ENCODE results near the gene AP1M1.

AP1M1 gene

DNA sequence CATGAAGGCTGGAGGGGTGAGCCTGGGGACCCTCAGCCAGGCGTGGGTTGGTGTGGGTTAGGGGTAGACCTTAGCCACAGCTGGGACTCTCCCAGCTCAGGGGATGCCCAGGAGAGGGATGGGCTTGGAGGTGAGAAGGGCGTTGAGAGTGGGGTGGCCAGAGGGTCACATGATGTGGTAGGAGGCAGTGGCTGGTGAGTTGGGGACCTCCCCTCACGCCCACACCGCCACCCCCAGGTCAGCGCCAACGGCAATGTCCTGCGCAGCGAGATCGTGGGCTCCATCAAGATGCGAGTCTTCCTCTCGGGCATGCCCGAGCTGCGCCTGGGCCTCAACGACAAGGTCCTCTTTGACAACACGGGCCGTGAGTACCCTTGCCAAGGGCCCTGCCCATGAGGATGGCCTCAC, 28.5 kb downstream of the AP1M1 start:
- no peak for FAIRE-seq
- TF ChIP-seq TAF1 (IDR thresholded peaks at IDR 0.05; ENCODE audit: borderline replicate concordance, low read depth, low read length) (no peak), POLR2AphosphoS5 (IDR thresholded peaks at IDR 0.05; ENCODE audit: low read depth, low read length) (no peak), POLR2A (IDR thresholded peaks at IDR 0.05; ENCODE audit: low read depth, low read length) (no peak)

DNA sequence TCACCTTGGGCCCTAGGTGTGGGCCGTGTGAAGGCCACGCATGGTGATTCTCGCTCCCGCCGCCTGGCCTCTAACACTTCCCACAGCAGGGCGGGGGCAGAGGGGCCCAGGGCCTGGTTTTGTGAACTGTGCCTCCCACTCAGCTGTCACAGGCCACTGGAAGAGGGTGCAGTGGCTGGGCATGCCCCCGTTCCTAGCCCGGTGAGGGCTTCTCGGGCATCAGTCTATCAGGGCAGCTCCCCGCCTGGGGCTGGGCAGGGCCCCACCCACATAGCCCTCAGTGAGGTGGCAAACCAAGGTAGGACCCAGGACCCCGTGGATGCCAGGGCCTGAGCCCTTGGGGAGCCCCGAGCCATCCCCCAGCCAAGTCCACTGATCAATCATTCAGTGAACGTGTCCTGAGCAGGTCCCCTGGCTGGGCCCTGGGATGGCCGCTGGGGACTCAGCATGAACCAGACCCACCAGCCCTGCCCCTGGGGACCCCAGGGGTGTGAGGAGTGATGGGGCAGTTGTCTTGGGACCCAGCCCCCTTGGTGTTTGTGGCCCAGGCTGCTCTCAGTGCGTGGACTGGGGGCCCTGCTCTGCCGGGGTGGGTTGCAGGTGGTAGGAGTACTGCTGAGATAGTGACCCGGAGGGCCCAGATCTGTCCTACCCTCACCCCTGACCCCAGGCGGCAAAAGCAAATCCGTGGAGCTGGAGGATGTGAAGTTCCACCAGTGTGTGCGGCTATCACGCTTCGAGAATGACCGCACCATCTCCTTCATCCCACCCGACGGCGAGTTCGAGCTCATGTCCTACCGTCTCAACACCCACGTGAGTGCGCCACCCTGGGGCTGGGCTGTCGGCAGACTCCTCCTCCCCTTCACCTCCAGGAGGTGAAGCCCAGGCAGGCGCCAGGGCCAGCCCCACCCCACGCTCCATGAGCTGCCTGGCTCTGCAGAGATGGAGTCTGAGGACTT, 29.4 kb downstream of the AP1M1 start:
- DNase-seq (ENCODE audit: insufficient read length), result no peak
- TF ChIP-seq POLR2A (IDR thresholded peaks at IDR 0.05; ENCODE audit: low read depth, low read length), result no peak
- TF ChIP-seq TAF1 (IDR thresholded peaks at IDR 0.05; ENCODE audit: borderline replicate concordance, low read depth, low read length), result no peak
- TF ChIP-seq POLR2AphosphoS5 (IDR thresholded peaks at IDR 0.05; ENCODE audit: low read depth, low read length), result no peak
- no peak for FAIRE-seq

More for the DNA sequence above, 28.5 kb downstream of the AP1M1 start:
- DNase-seq (ENCODE audit: insufficient read length), result no peak

DNA sequence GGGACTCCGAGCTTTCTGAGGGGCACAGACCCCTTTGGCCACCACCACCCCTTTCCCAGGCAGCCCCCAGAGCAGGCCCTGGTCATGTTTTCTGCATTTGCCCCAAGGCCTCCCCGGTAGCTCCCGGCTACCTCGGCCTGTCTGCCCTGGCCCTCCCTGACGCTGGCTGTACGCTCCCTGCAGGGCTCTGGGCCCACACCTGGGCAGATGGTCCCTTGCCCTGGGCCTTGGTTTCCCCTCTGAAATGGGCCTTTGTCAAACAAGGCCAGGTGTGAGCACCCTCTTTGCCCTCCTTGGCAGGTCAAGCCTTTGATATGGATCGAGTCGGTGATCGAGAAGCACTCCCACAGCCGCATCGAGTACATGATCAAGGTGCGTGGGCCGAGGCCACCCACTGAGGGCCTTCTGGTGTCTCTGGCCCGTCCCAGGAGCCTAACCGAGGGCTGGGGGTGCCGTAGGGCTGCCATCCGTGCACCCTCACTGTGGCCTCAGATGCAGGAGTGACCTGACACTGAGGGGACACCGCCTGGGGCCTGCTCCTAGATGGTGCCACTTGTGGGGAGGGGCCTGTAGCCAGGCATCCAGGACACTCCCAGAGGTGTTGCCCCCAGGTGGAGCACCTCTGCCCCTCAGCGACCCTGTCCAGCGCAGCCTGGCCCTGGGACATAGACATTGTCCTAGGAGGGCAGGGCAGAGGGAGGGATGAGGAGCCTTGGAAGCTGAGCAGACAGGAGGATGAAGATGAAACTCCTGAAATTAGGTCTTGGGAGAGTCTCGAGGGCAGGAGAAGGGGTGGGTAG, 30.3 kb downstream of the AP1M1 start:
- no peak for FAIRE-seq
- no peak for TF ChIP-seq POLR2A (IDR thresholded peaks at IDR 0.05; ENCODE audit: low read depth, low read length)
- no peak for TF ChIP-seq POLR2AphosphoS5 (IDR thresholded peaks at IDR 0.05; ENCODE audit: low read depth, low read length)
- no peak for TF ChIP-seq TAF1 (IDR thresholded peaks at IDR 0.05; ENCODE audit: borderline replicate concordance, low read depth, low read length)
- DNase-seq (ENCODE audit: insufficient read length), result no peak

DNA sequence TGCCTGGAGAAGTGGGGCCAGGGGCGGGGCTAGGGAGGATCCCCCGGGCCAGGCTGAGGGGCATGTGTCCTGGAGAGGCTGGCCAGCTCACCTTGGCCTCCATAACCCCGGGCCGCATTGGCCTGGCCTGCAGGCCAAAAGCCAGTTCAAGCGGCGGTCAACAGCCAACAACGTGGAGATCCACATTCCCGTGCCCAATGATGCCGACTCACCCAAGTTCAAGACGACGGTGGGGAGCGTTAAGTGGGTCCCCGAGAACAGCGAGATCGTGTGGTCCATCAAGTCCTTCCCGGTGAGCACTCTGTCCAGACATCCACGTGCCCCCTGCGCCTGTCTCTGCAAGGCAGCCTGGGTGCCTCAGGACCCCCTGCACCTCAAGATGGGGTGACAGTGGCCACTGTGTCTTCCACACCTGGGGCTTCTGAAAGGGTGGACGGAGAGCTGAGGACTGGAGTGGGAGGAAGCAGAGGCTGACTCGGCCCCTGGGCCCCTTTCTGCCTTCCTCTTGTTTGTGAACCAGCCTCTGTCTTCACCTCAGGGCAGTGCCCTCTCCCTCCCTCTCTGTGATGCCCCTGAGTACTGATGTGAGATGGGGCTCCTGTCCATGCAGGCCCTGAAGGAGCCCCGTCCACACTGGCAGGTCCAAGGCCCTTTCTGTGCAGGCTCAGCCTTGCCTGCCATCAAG, 31.1 kb downstream of the AP1M1 start:
- FAIRE-seq (no peak), DNase-seq (ENCODE audit: insufficient read length) (no peak)
- TF ChIP-seq POLR2A (IDR thresholded peaks at IDR 0.05; ENCODE audit: low read depth, low read length), result no peak
- TF ChIP-seq TAF1 (IDR thresholded peaks at IDR 0.05; ENCODE audit: borderline replicate concordance, low read depth, low read length), result no peak
- TF ChIP-seq POLR2AphosphoS5 (IDR thresholded peaks at IDR 0.05; ENCODE audit: low read depth, low read length), result no peak

DNA sequence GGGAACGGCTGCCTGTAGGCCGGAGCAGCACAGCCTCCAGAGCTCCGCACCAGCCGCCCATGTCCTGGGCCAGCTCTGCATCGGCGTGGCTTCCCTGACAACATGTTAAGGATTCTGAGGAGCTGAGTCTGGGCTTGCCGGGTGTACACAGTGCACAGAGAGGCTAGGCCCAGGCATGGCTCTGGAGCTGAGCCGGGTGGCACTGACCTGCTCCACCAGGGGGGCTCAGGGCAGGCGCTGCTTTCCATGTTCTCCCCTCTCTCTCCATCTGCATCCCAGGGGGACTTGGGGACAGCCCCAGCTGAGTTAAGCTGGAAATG, 31.6 kb downstream of the AP1M1 start:
- FAIRE-seq (no peak), DNase-seq (ENCODE audit: insufficient read length) (no peak)
- TF ChIP-seq POLR2A (IDR thresholded peaks at IDR 0.05; ENCODE audit: low read depth, low read length), result no peak
- no peak for TF ChIP-seq TAF1 (IDR thresholded peaks at IDR 0.05; ENCODE audit: borderline replicate concordance, low read depth, low read length)
- no peak for TF ChIP-seq POLR2AphosphoS5 (IDR thresholded peaks at IDR 0.05; ENCODE audit: low read depth, low read length)

DNA sequence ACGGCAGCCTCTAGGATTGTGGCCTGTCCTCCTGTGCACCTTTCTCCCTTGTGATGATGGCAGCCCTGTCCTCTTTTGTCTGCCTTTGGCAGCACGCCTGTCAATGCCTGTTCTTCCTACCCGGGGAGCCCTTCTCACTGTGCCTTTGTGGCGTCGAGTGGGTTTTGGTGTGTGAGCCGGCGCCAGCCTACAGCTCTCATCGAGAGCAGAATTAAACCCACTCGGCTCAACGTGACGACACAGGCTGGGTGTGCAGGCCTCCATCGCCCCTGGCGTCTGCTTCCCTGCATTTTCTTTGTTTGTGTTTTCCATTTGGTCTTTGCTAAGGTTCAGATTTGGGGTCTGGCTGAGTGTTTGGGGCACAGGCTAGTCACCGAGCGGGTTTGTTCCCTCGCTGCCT, 34.4 kb downstream of the AP1M1 start:
- FAIRE-seq, result no peak
- TF ChIP-seq POLR2AphosphoS5 (IDR thresholded peaks at IDR 0.05; ENCODE audit: low read depth, low read length) (no peak), TAF1 (IDR thresholded peaks at IDR 0.05; ENCODE audit: borderline replicate concordance, low read depth, low read length) (no peak), POLR2A (IDR thresholded peaks at IDR 0.05; ENCODE audit: low read depth, low read length) (no peak)
- DNase-seq (ENCODE audit: insufficient read length), result no peak

DNA sequence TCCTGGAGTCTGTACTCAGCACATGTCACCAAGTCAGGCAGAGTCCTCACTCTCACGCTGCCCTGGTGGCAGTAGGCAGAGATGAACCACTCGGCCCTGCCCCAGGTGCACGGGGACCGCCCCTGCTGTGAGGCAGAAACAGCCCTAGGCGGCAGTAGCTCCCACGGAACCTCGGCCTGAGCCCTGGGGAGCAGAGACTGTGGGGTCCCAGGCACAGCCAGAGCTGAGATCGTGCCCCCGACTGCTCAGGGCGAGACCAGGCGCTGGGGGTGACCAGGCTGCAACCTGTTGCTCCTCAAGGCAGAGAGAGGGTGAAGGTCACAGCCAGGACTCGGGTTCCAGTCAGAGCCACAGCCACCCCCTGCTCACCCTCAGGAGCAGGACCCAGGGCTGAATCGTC, 34.9 kb downstream of the AP1M1 start:
- DNase-seq (ENCODE audit: insufficient read length), result no peak
- no peak for TF ChIP-seq TAF1 (IDR thresholded peaks at IDR 0.05; ENCODE audit: borderline replicate concordance, low read depth, low read length)
- no peak for TF ChIP-seq POLR2AphosphoS5 (IDR thresholded peaks at IDR 0.05; ENCODE audit: low read depth, low read length)
- no peak for TF ChIP-seq POLR2A (IDR thresholded peaks at IDR 0.05; ENCODE audit: low read depth, low read length)
- no peak for FAIRE-seq

DNA sequence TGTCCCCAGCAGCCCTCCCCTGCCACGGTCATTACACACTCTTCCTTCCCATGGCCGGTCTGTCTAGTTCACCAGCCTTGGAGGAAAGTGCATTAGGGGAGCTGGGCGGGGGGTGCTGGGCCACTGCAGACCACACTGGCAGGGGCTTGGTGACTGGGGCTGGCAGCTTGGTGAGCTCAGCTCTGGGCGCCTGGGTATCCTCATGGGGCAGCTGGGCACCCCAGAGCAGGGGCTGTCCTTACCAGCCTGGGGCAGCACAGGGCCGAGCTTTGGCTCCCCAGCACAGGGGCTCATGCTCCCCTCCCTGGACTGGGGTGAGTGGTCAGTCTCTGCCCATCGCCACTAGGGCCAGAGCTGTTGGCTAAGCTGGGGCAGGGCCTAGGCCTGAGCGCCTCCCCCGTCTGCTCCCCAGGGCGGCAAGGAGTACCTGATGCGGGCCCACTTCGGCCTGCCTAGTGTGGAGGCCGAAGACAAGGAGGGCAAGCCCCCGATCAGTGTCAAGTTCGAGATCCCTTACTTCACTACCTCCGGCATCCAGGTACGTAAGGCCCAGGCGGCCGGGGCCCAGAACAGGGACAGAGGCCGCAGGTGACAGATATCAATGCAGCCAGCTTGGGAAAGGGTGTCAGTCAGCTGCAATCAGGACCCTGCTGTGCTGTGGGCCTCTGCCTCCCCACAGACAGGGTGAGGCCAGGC, 35.5 kb downstream of the AP1M1 start:
- no peak for DNase-seq (ENCODE audit: insufficient read length)
- no peak for FAIRE-seq
- TF ChIP-seq POLR2A (IDR thresholded peaks at IDR 0.05; ENCODE audit: low read depth, low read length) (no peak), TAF1 (IDR thresholded peaks at IDR 0.05; ENCODE audit: borderline replicate concordance, low read depth, low read length) (no peak), POLR2AphosphoS5 (IDR thresholded peaks at IDR 0.05; ENCODE audit: low read depth, low read length) (no peak)

DNA sequence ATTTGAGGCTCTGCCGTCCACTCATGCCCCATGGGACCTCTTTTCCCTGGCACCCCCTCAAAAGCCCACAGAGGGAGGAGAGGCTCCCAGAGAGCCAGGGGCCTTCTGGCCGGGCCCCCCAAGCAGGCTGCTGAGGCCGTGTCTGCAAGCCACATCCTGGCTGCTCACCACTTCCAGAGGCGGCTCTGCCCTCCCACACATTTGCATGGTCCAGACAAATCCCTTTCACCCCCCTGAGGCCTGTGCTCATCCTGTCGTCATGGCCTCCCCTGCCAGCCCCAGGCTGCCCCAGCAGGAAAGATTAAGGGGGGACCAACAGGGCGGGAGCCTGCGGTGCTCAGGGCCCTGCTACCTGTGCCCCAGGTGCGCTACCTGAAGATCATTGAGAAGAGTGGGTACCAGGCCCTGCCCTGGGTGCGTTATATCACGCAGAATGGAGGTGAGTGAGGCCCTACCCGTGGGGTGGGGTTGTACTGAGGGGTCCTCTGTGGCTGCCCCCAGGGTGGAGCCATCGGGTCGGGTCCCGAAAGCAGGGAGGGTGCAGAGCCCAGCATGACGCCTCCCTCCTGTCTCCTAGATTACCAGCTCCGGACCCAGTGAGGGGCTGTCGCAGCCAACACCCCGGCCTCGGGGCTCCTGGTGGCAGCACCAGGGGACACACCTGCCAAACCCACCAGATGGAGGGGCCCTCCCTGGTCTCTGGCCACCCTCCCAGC, 36.3 kb downstream of the AP1M1 start:
- FAIRE-seq (no peak), DNase-seq (ENCODE audit: insufficient read length) (no peak)
- no peak for TF ChIP-seq POLR2A (IDR thresholded peaks at IDR 0.05; ENCODE audit: low read depth, low read length)
- TF ChIP-seq TAF1 (IDR thresholded peaks at IDR 0.05; ENCODE audit: borderline replicate concordance, low read depth, low read length), result no peak
- no peak for TF ChIP-seq POLR2AphosphoS5 (IDR thresholded peaks at IDR 0.05; ENCODE audit: low read depth, low read length)

Measured in GM12892 (cell line).